Muscle of leg (tissue), 11 donors: ENCODE data around the gene ATG9A. TPM values are rescaled to one million over a fixed set of nuclear protein-coding genes. Genes with fewer than 3 reads are reported as not detected.
A peak's percentile ranks its signal among the peaks of the same experiment; 100 is the strongest.
"Not testable (repeated sequence)": the region's sequence is repeated elsewhere in the genome, so short reads cannot be mapped to it uniquely, and the experiment has no call there.

ENCODE experiments used
- DNase-seq: peaks from one replicate; pipeline ENCODE4 v3.0.0; 2013
- H3K27ac ChIP-seq: one replicate; pipeline ENCODE4 v1.5.1; 2013; ENCODE audit warnings: mild to moderate bottlenecking, low read length, control low read depth
- H3K27me3 ChIP-seq: one replicate; pipeline ENCODE4 v1.6.1; 2013; ENCODE audit warnings: low read length; ENCODE audit not compliant: control insufficient read depth, insufficient read depth
- H3K36me3 ChIP-seq: one replicate; pipeline ENCODE4 v1.6.1; 2013; ENCODE audit warnings: low read length; ENCODE audit not compliant: control insufficient read depth, insufficient read depth
- H3K4me1 ChIP-seq: one replicate; pipeline ENCODE4 v1.6.1; 2013; ENCODE audit warnings: low read length; ENCODE audit not compliant: control insufficient read depth, insufficient read depth
- H3K4me3 ChIP-seq: one replicate; pipeline ENCODE4 v1.5.1; 2013; ENCODE audit warnings: low read length, control low read depth
- H3K9me3 ChIP-seq: replicated peaks from 2 replicates; pipeline ENCODE4 v1.6.1; 2013; ENCODE audit warnings: low read depth, low read length; ENCODE audit not compliant: control insufficient read depth
- WGBS: methylation state at CpG from one replicate; pipeline ENCODE4 v1.1.5; 2013; ENCODE audit warnings: missing lambda C conversion rate; ENCODE audit not compliant: insufficient coverage; 5-methylcytosine and 5-hydroxymethylcytosine counted together
- polyA plus RNA-seq, 8 donors: library from polyadenylated mRNA; unstranded; fragments of 120-200 nt; gene quantifications; one replicate each; pipeline versions ENCODE4 v1.2.1 to v1.2.3, GENCODE V29; 2013; ENCODE audit warnings: inconsistent platforms in 1 of 8, low replicate concordance in 1 of 8; ENCODE audit not compliant: insufficient read length in 8 of 8, insufficient read depth in 1 of 8
- total RNA-seq: library from RNA; stranded (reverse); fragments of 120-200 nt; gene quantifications from one replicate; pipeline ENCODE4 v1.2.4, GENCODE V29; 2013

Gene ATG9A
- total and polyA plus RNA-seq, 9 donors = 13.7 to 35.1 (median 32.0) TPM

- H3K27me3 ChIP-seq = peaks cover 15% of the 10 kb centered on the region
- H3K36me3 ChIP-seq = no peaks in the 10 kb centered on the region
- H3K9me3 ChIP-seq = no peaks in the 10 kb centered on the region
- peaks cover 7% of the 10 kb centered on the region for H3K4me1 ChIP-seq
- H3K27ac ChIP-seq = no peak overlapping the region
- DNase-seq = no peak
- H3K4me3 ChIP-seq = no peak overlapping the region
- WGBS = 80% methylated on average over 1 of the region's 2 CpGs
These were observed 41.6 kb upstream of the ATG9A start for GRCh38 chr2:219271021-219271420.

DNA sequence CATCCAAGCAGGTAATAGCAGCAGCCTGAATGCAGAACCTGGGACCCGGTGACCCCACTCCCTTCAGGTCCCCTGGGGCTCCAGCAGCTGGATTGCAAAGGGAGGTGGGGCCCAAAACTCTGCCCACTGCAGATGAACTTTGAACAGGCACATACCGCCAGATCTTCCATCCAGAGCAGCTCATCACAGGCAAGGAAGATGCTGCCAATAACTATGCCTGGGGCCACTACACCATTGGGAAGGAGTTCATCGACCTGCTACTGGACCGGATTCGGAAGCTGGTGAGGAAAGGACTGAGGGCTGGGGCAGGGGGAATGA, 40.6 kb upstream of the ATG9A start:
- DNase-seq = no peak
- 92% methylated on average over 5 of the region's 5 CpGs for WGBS
- no peak overlapping the region for H3K27ac ChIP-seq
- peaks cover 16% of the 10 kb centered on the region for H3K27me3 ChIP-seq
- peaks cover 7% of the 10 kb centered on the region for H3K4me1 ChIP-seq
- H3K9me3 ChIP-seq = no peaks in the 10 kb centered on the region
- H3K4me3 ChIP-seq = no peak overlapping the region
- H3K36me3 ChIP-seq = no peaks in the 10 kb centered on the region

DNA sequence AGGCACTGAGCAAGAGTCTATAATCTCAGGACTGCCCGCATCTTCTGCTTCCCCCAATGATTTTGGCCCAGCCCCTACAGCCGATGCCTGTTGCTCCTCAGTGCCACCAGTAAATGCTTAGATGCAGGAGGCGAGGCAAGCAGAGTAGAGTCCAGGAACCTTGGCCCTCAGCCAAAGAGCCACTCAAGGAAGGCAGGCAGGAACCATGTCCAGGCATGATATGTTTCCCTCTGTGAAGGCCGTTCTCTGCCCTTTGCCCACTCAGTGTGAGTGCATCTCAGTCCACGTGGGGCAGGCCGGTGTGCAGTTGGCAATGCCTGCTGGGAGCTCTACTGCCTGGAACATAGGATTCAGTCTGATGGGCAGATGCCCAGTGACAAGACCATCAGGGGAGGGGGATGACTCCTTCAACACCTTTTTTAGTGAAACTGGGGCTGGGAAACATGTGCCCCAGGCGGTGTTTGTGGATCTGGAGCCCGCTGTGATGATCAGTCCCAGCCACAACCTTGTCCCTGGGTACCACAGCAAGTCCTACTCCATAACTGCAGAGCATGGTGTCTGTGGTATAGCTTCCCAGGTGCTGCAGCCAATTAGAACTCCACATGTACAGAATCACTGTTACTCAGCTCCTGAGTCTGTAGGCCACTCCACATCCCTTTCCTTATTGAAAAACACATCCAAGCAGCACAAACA, 40.1 kb upstream of the ATG9A start:
- Histone ChIP-seq H3K27me3 (peaks cover 18% of the 10 kb centered on the region), H3K27ac (no peak overlapping the region), H3K9me3 (no peaks in the 10 kb centered on the region), H3K4me1 (peaks cover 7% of the 10 kb centered on the region), H3K4me3 (no peak overlapping the region), H3K36me3 (no peaks in the 10 kb centered on the region)
- WGBS = 65% methylated on average over 8 of the region's 8 CpGs
- no peak for DNase-seq

GRCh38 chr2:219268294-219268693, 38.9 kb upstream of the ATG9A start:
- H3K4me1 ChIP-seq = no peaks in the 10 kb centered on the region
- DNase-seq = no peak
- no CpG with 5 or more reads among the region's 2 CpGs for WGBS

GRCh38 chr2:219266886-219267285, 37.5 kb upstream of the ATG9A start:
- no peaks in the 10 kb centered on the region for H3K4me1 ChIP-seq
- H3K36me3 ChIP-seq = no peaks in the 10 kb centered on the region
- no CpG with 5 or more reads among the region's 1 CpG for WGBS
- H3K27ac ChIP-seq = no peak overlapping the region
- no peaks in the 10 kb centered on the region for H3K9me3 ChIP-seq
- H3K4me3 ChIP-seq = no peak overlapping the region
- DNase-seq = no peak
- peaks cover 13% of the 10 kb centered on the region for H3K27me3 ChIP-seq

More at GRCh38 chr2:219268294-219268693, 38.9 kb upstream of the ATG9A start:
- no peaks in the 10 kb centered on the region for H3K36me3 ChIP-seq
- no peak overlapping the region for H3K27ac ChIP-seq
- peaks cover 18% of the 10 kb centered on the region for H3K27me3 ChIP-seq
- no peak overlapping the region for H3K4me3 ChIP-seq
- H3K9me3 ChIP-seq = no peaks in the 10 kb centered on the region

DNA sequence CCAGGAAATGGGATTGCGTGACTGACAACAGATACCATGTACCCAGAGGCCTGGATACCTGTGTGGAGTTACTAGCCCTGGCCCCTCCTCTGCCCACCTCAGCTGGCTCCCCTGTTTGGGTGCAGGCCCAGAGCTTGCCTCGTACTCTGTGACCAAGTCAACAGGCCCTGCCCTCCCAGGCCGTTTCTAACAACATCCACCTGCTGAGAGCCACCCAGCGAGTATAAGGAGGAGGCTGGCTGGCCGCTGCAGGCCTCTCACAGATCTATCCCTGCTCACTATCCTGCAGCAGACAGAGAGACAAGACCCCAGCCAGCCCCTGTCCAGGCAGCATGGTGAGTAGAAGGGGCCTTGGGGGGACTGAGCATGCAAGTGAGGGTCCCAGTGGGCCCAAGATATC, 36.8 kb upstream of the ATG9A start:
- Histone ChIP-seq H3K27me3 (peaks cover 13% of the 10 kb centered on the region), H3K4me3 (no peak overlapping the region), H3K9me3 (no peaks in the 10 kb centered on the region), H3K27ac (no peak overlapping the region), H3K4me1 (no peaks in the 10 kb centered on the region), H3K36me3 (no peaks in the 10 kb centered on the region)
- no peak for DNase-seq
- WGBS = 35% methylated on average over 2 of the region's 5 CpGs

GRCh38 chr2:219261024-219261855, 31.8 kb upstream of the ATG9A start:
- Histone ChIP-seq H3K27ac (no peak overlapping the region), H3K36me3 (no peaks in the 10 kb centered on the region), H3K9me3 (no peaks in the 10 kb centered on the region), H3K4me1 (no peaks in the 10 kb centered on the region), H3K4me3 (no peak overlapping the region), H3K27me3 (peaks cover 20% of the 10 kb centered on the region)
- 51% methylated on average over 2 of the region's 5 CpGs for WGBS
- DNase-seq = no peak

GRCh38 chr2:219258942-219259341, 29.5 kb upstream of the ATG9A start:
- H3K9me3 ChIP-seq, H3K36me3 ChIP-seq, H3K4me1 ChIP-seq, H3K4me3 ChIP-seq, DNase-seq, H3K27ac ChIP-seq: not testable (repeated sequence)
- H3K27me3 ChIP-seq = peaks cover 38% of the 10 kb centered on the region
- 88% methylated on average over 4 of the region's 10 CpGs for WGBS

GRCh38 chr2:219254590-219255201, 25.3 kb upstream of the ATG9A start:
- Histone ChIP-seq H3K36me3 (peaks cover 12% of the 10 kb centered on the region), H3K4me1 (peaks cover 43% of the 10 kb centered on the region), H3K9me3 (no peaks in the 10 kb centered on the region), H3K27me3 (peaks cover 61% of the 10 kb centered on the region), H3K27ac (no peak overlapping the region), H3K4me3 (peak overlapping the region; percentile 60)
- WGBS = 17% methylated on average over 9 of the region's 12 CpGs
- no peak for DNase-seq
